K562 (cell line): ENCODE measurements around the gene APP. TPM values are rescaled to one million over a fixed set of nuclear protein-coding genes. Genes with fewer than 3 reads are reported as not detected.

Source experiments
- ATAC-seq: fragments of 200-7000 bp; cut with Tn5 transposase; 3 replicates; pipeline ENCODE4 v1.9.1; 2020; ENCODE audit warnings: moderate library complexity
- BruUV-seq: library from RNA; stranded (reverse); fragments of 400-500 nt; replicated peaks from 2 replicates; lab custom pipeline; 2021; lab: Mats Ljungman, UMichigan
- CTCF ChIA-PET: fragments of 300-600 bp; formaldehyde crosslinking; extraction: SDS; loops from one replicate; lab custom pipeline; 2021; ENCODE audit warnings: low intra/inter-chr PET ratio; lab: Yijun Ruan, JAX
- POLR2A ChIA-PET: fragments of 300-600, 350-650 bp; sonication (Branson Sonifier 250); formaldehyde crosslinking; extraction: SDS; loops from one replicate; lab custom pipeline; 2021; ENCODE audit warnings: antibody characterized with exemption, inconsistent platforms; lab: Yijun Ruan, JAX
- DNase-seq, 4 experiments: peaks; one replicate each; pipeline versions ENCODE4 v3.0.0 to v3.0.0-alpha.2; 2011 to 2018; ENCODE audit warnings: low spot score in 3 of 4, mixed read lengths in 3 of 4; ENCODE audit errors: extremely low read depth in 1 of 4
- FAIRE-seq: peaks from 2 replicates; lab custom pipeline; 2011; peaks lifted over from hg19 to GRCh38; lab: Jason Lieb, UNC
- H2AFZ ChIP-seq: 2 replicates; pipeline ENCODE4 v1.6.0; 2011; ENCODE audit warnings: low read depth, low read length, control low read depth, inconsistent platforms
- H3K27ac ChIP-seq: fragments of 200-600 bp; 3 replicates; pipeline ENCODE4 v1.8.0; 2011; ENCODE audit warnings: low read depth, mild to moderate bottlenecking, control low read depth, inconsistent platforms, low read length, moderate library complexity, mixed read lengths; ENCODE audit errors: extremely low read depth
- H3K27me3 ChIP-seq, 2 experiments: fragments of 300-600 bp in 1 of 2; 2 replicates in 1 of 2; 3 replicates in 1 of 2; pipeline versions ENCODE4 v1.6.0 to v1.8.0; 2011; ENCODE audit warnings: inconsistent platforms in 2 of 2, low read length in 2 of 2, mild to moderate bottlenecking in 1 of 2, mixed read lengths in 1 of 2, moderate library complexity in 1 of 2; ENCODE audit not compliant: control insufficient read depth in 2 of 2, insufficient read depth in 2 of 2
- H3K36me3 ChIP-seq: fragments of 300-600 bp; 3 replicates; pipeline ENCODE4 v1.8.0; 2011; ENCODE audit warnings: mild to moderate bottlenecking, low read length, inconsistent platforms; ENCODE audit not compliant: control insufficient read depth, insufficient read depth
- H3K4me1 ChIP-seq, 2 experiments: fragments of 200-600 bp in 1 of 2; replicated peaks in 1 of 2; 2 replicates in 1 of 2; 3 replicates in 1 of 2; pipeline versions ENCODE4 v1.5.1 to v1.8.0; 2011; ENCODE audit warnings: inconsistent platforms in 2 of 2, low read length in 2 of 2, mild to moderate bottlenecking in 1 of 2, mixed read lengths in 1 of 2, moderate library complexity in 1 of 2; ENCODE audit not compliant: control insufficient read depth in 2 of 2, insufficient read depth in 2 of 2
- H3K4me2 ChIP-seq: 2 replicates; pipeline ENCODE4 v1.6.1; 2011; ENCODE audit warnings: low read length, control low read depth, inconsistent platforms, mixed read lengths; ENCODE audit not compliant: insufficient read depth
- H3K4me3 ChIP-seq: fragments of 200-600 bp; sonication (generic), shearing (Covaris generic); 2 replicates; pipeline ENCODE4 v1.5.1; 2016; ENCODE audit warnings: control low read depth, inconsistent platforms
- H3K79me2 ChIP-seq: fragments of 200-600 bp; 3 replicates; pipeline ENCODE4 v1.8.0; 2011; ENCODE audit warnings: low read length, inconsistent platforms; ENCODE audit not compliant: control insufficient read depth, insufficient read depth
- H3K9ac ChIP-seq, 2 experiments: 2 replicates each; pipeline versions ENCODE4 v1.6.0 to v1.6.1; 2011; ENCODE audit warnings: low read depth in 2 of 2, low read length in 2 of 2, control low read depth in 1 of 2, inconsistent platforms in 1 of 2, mild to moderate bottlenecking in 1 of 2, mixed read lengths in 1 of 2; ENCODE audit not compliant: insufficient read depth in 1 of 2
- H3K9me1 ChIP-seq: one replicate; pipeline ENCODE4 v1.6.0; 2011; ENCODE audit warnings: inconsistent platforms, mild to moderate bottlenecking, low read length, moderate library complexity; ENCODE audit not compliant: control insufficient read depth, insufficient read depth
- H3K9me3 ChIP-seq: replicated peaks from 2 replicates; pipeline ENCODE4 v1.5.1; 2011; ENCODE audit warnings: low read depth, low read length, inconsistent platforms; ENCODE audit not compliant: control insufficient read depth, insufficient read depth
- H4K20me1 ChIP-seq: replicated peaks from 2 replicates; pipeline ENCODE4 v1.6.1; 2011; ENCODE audit warnings: low read length, inconsistent platforms, mixed read lengths; ENCODE audit not compliant: control insufficient read depth, insufficient read depth
- ATF7 ChIP-seq: fragments of 450-650 bp; IDR thresholded peaks from 2 replicates; pipeline ENCODE4 v1.7.1; 2014; ENCODE audit warnings: mild to moderate bottlenecking, moderate library complexity
- CHCHD3 ChIP-seq: fragments of 250-450 bp; sonication (Bioruptor Pico); IDR thresholded peaks from 2 replicates; pipeline ENCODE4 v2.1.2; 2022; ENCODE audit warnings: mild to moderate bottlenecking
- E2F3 ChIP-seq: fragments of 250-450 bp; sonication (Bioruptor Pico); IDR thresholded peaks from 2 replicates; pipeline ENCODE4 v1.4.0; 2020; ENCODE audit warnings: mild to moderate bottlenecking
- EGR1 ChIP-seq: fragments of 450-650 bp; conservative IDR thresholded peaks from 2 replicates; pipeline ENCODE4 v1.6.1; 2017; ENCODE audit warnings: mild to moderate bottlenecking
- ID3 ChIP-seq, 2 experiments: fragments of 250-450 bp in 1 of 2; fragments of 450-650 bp in 1 of 2; sonication (Bioruptor Pico) in 1 of 2; IDR thresholded peaks; 2 replicates each; pipeline versions ENCODE4 v1.6.1 to v1.8.0; 2016 to 2021; ENCODE audit warnings: mild to moderate bottlenecking in 2 of 2, moderate library complexity in 2 of 2, missing compliant biosample characterization in 1 of 2, missing genetic modification characterization in 1 of 2
- PHF8 ChIP-seq: fragments of 200-600 bp; sonication (generic); IDR thresholded peaks from 2 replicates; pipeline ENCODE4 v1.6.1; 2012; ENCODE audit warnings: mixed run types, mild to moderate bottlenecking, inconsistent platforms, low read length, moderate library complexity, borderline replicate concordance
- RCOR1 ChIP-seq, 2 experiments: IDR thresholded peaks; 2 replicates each; pipeline ENCODE4 v1.6.1; 2012; ENCODE audit warnings: low read depth in 2 of 2, low read length in 2 of 2, borderline replicate concordance in 1 of 2, improper control_type of control experiment in 1 of 2
- RUNX1 ChIP-seq: sonication (generic); IDR thresholded peaks from 2 replicates; pipeline ENCODE4 v1.6.1; 2016; ENCODE audit warnings: antibody characterized with exemption, low read depth
- XRCC4 ChIP-seq: IDR thresholded peaks from one replicate; pipeline ENCODE4 v1.6.1; 2011; ENCODE audit not compliant: insufficient read depth, insufficient read length; ENCODE audit errors: extremely low read depth
- WGBS: fragments of 100-300 bp; shearing (Covaris generic); methylation state at CpG from one replicate; pipeline ENCODE4 v1.1.6; 2016; ENCODE audit warnings: low coverage, mixed read lengths; ENCODE audit not compliant: insufficient coverage; ENCODE audit errors: missing lambda C conversion rate; 5-methylcytosine and 5-hydroxymethylcytosine counted together
- in situ Hi-C: fragments of 300-500 bp; cut with MboI; formaldehyde crosslinking; loops from 4 replicates; pipeline ENCODE4 v1.15.0; 2018; ENCODE audit warnings: inconsistent platforms, mixed read lengths
- intact Hi-C: fragments of 100-400 bp; cut with micrococcal nuclease; formaldehyde crosslinking; loops from 2 replicates; pipeline ENCODE4 v1.14.2; 2022
- polyA plus RNA-seq, 8 experiments: library from polyadenylated mRNA; depleted of rRNA in 4 of 8; stranded (reverse) in 5 of 8; unstranded in 3 of 8; fragments of >200 nt; fragmentation: Nextera tagmentation in 2 of 8; fragmentation: Illumina TruSeq in 1 of 8; extraction: Ambion mirVana in 2 of 8; extraction: Trizol in 1 of 8; gene quantifications; 2 replicates each; pipeline versions ENCODE4 v1.2.1 to v1.2.3, GENCODE V29; 2011 to 2014; ENCODE audit warnings: inconsistent platforms in 1 of 8, missing spikeins in 1 of 8
- total RNA-seq, 7 experiments: library from RNA; depleted of rRNA in 6 of 7; stranded (reverse); fragments of >200 nt in 6 of 7; fragmentation: Illumina TruSeq in 2 of 7; extraction: Trizol in 2 of 7; gene quantifications; 2 replicates each; pipeline versions ENCODE4 v1.2.1 to v1.2.3, GENCODE V29; 2011 to 2021; ENCODE audit warnings: low replicate concordance in 1 of 7

The APP gene
- total and polyA plus RNA-seq, 9 of the 15 experiments (the other 6 are each of a cell fraction or from before 2014, with no cell fraction given), result 0.01 to 1.5 (median 0.16) TPM; not detected in 5

GRCh38 chr21:26199456-26199855, 28.9 kb upstream of the APP start:
- WGBS, result 2% methylated on average over 4 of the region's 4 CpGs
- no peak for ATAC-seq
- H4K20me1 ChIP-seq, result no peaks in the 10 kb centered on the region
- no peak overlapping the region for H3K9ac ChIP-seq
- H3K4me2 ChIP-seq, result no peak overlapping the region
- H3K9me1 ChIP-seq, result no peaks in the 10 kb centered on the region
- TF ChIP-seq XRCC4 (no peak), RCOR1 (IDR thresholded peaks at IDR 0.05; ENCODE audit: borderline replicate concordance in 1 of 2, low read depth in 2 of 2, low read length in 2 of 2) (no peak)
- TF ChIP-seq, all 486 proteins: peak for 0
- no peak for DNase-seq
- in situ Hi-C loops (no loop called here), intact Hi-C loops (no loop called here)
- POLR2A ChIA-PET, result no interaction called here
- no TSS peak for BruUV-seq
- H3K27ac ChIP-seq, result no peak overlapping the region
- H3K4me3 ChIP-seq, result no peak overlapping the region
- H3K9me3 ChIP-seq, result no peaks in the 10 kb centered on the region
- no peak for FAIRE-seq
- H3K4me1 ChIP-seq, result no peaks in the 10 kb centered on the region
- CTCF ChIA-PET, result no interaction called here
- no peaks in the 10 kb centered on the region for H3K36me3 ChIP-seq
- H3K27me3 ChIP-seq, result no peaks in the 10 kb centered on the region
- no peak overlapping the region for H2AFZ ChIP-seq
- H3K79me2 ChIP-seq, result no peaks in the 10 kb centered on the region

- no peak overlapping the region for H3K4me2 ChIP-seq
- no peak for ATAC-seq
- H3K4me1 ChIP-seq, result no peaks in the 10 kb centered on the region
- POLR2A ChIA-PET, result interaction anchor here (0.6 kb wide), 1 partner anchor 229 kb away, joined by 3 read pairs; no protein-coding TSS in a partner anchor
- H3K36me3 ChIP-seq, result no peaks in the 10 kb centered on the region
- in situ Hi-C loops, result no loop called here
- no peaks in the 10 kb centered on the region for H3K79me2 ChIP-seq
- no peak overlapping the region for H3K4me3 ChIP-seq
- H3K9ac ChIP-seq, result no peak overlapping the region
- no peak for TF ChIP-seq PHF8
- TF ChIP-seq ID3 (CRISPR knock-in tag; IDR thresholded peaks at IDR 0.05), result no peak
- no peak for TF ChIP-seq ID3 (tag; IDR thresholded peaks at IDR 0.05)
- no peak for TF ChIP-seq RUNX1
- TF ChIP-seq ATF7, result no peak
- no peak for TF ChIP-seq E2F3 (CRISPR knock-in tag)
- no peak for TF ChIP-seq EGR1
- no peak for TF ChIP-seq CHCHD3 (CRISPR knock-in tag)
- TF ChIP-seq, all 486 proteins: peak for 0
- BruUV-seq, result no TSS peak
- H3K9me1 ChIP-seq, result no peaks in the 10 kb centered on the region
- 0% methylated on average over 4 of the region's 4 CpGs for WGBS
- intact Hi-C loops, result no loop called here
- H4K20me1 ChIP-seq, result no peaks in the 10 kb centered on the region
- H3K9me3 ChIP-seq, result no peaks in the 10 kb centered on the region
- DNase-seq (no peak), FAIRE-seq (no peak)
- H3K27me3 ChIP-seq, result no peaks in the 10 kb centered on the region
- H2AFZ ChIP-seq, result no peak overlapping the region
- CTCF ChIA-PET, result no interaction called here
- no peak overlapping the region for H3K27ac ChIP-seq
Observed at GRCh38 chr21:26195708-26196107, 25.1 kb upstream of the APP start.
